ENCODE measurements around the gene POFUT2. TPM values are rescaled to one million over a fixed set of nuclear protein-coding genes. Genes with fewer than 3 reads are reported as not detected.

The POFUT2 gene
- total RNA-seq, 1 donor from 2014 or later: 31.9 TPM

DNA sequence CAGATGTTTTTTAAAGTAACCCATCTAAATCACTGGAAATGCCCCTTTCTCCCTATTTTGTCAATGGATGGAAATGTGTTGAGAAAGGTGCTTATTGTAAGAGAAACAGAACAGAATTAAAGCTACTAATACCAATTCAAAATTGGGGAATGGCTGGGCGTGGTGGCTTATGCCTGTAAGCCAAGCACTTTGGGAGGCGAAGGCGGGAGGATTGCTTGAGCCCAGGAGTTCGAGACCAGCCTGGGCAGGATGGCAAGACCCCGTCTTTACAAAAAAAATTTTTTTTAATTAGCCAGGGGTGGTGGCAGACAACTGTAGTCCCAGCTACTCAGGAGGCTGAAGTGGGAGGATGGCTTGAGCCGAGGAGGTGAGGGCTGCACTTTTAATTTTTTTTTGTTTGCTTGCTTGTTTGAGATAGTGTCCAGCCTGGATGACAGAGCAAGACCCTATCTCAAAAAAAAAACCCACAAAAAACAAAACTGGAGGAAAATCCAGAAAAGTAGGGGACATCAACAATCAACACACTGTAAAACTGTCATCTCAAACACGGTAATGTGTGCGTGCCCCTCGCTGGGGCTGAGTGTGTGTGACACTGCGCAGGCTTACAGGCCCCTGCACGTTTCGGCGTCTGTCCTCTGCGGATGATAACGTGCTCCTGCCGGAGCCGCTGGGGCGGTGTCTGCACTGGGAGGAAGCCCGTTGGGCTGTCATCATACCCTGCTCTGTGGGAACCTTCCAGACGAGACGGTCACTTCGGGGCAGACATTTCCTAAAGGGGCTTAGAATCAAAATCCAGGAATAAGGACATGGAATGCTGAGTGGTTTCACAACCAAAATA is 11.6 kb upstream of the POFUT2 start:
- Mint-ChIP-seq H3K27me3 (ENCODE audit: unreplicated experiment) (peaks cover 3% of the 10 kb centered on the region), H3K9me3 (ENCODE audit: unreplicated experiment) (peaks cover 4% of the 10 kb centered on the region), H3K27ac (ENCODE audit: unreplicated experiment) (no peak overlapping the region), H3K4me1 (ENCODE audit: low read depth, unreplicated experiment) (peaks cover 17% of the 10 kb centered on the region), H3K36me3 (ENCODE audit: unreplicated experiment) (no peaks in the 10 kb centered on the region), H3K4me3 (ENCODE audit: unreplicated experiment) (no peak overlapping the region)
- TF ChIP-seq, protein P1, sequence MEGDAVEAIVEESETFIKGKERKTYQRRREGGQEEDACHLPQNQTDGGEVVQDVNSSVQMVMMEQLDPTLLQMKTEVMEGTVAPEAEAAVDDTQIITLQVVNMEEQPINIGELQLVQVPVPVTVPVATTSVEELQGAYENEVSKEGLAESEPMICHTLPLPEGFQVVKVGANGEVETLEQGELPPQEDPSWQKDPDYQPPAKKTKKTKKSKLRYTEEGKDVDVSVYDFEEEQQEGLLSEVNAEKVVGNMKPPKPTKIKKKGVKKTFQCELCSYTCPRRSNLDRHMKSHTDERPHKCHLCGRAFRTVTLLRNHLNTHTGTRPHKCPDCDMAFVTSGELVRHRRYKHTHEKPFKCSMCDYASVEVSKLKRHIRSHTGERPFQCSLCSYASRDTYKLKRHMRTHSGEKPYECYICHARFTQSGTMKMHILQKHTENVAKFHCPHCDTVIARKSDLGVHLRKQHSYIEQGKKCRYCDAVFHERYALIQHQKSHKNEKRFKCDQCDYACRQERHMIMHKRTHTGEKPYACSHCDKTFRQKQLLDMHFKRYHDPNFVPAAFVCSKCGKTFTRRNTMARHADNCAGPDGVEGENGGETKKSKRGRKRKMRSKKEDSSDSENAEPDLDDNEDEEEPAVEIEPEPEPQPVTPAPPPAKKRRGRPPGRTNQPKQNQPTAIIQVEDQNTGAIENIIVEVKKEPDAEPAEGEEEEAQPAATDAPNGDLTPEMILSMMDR (IDR thresholded peaks at IDR 0.05; ENCODE audit: partially characterized antibody, unreplicated experiment): no peak
- no peak for DNase-seq

- peaks cover 3% of the 10 kb centered on the region for H3K9me3 Mint-ChIP-seq (ENCODE audit: unreplicated experiment)
- peaks cover 3% of the 10 kb centered on the region for H3K27me3 Mint-ChIP-seq (ENCODE audit: unreplicated experiment)
- H3K4me1 Mint-ChIP-seq (ENCODE audit: low read depth, unreplicated experiment): peaks cover 18% of the 10 kb centered on the region
- H3K27ac Mint-ChIP-seq (ENCODE audit: unreplicated experiment): no peak overlapping the region
- TF ChIP-seq, protein P1 (IDR thresholded peaks at IDR 0.05; ENCODE audit: partially characterized antibody, unreplicated experiment): no peak
- DNase-seq: no peak
- H3K4me3 Mint-ChIP-seq (ENCODE audit: unreplicated experiment): no peak overlapping the region
- H3K36me3 Mint-ChIP-seq (ENCODE audit: unreplicated experiment): no peaks in the 10 kb centered on the region
Observed at GRCh38 chr21:45297869-45298268, 10.2 kb upstream of the POFUT2 start.

DNA sequence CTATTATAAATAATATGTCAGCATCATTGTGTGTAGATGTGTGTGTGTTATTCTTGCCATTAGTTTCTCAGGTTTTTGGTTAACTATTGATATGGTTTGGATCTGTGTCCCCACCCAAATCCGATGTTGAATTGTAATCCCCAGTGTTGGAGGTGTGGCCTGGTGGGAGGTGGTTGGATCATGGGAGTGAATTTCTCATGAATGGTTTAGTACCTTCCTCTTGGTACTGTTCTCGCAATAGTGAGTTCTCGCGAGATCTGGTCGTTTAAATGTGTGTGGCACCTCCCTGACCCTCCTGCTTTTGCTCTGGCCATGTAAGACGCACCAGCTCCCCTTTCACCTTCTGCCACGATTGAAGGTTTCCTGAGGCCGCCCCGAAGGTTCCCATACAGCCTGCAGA is 9.6 kb upstream of the POFUT2 start:
- H3K27ac Mint-ChIP-seq (ENCODE audit: unreplicated experiment): no peak overlapping the region
- peaks cover 3% of the 10 kb centered on the region for H3K27me3 Mint-ChIP-seq (ENCODE audit: unreplicated experiment)
- TF ChIP-seq, protein P1 (IDR thresholded peaks at IDR 0.05; ENCODE audit: partially characterized antibody, unreplicated experiment): no peak
- H3K9me3 Mint-ChIP-seq (ENCODE audit: unreplicated experiment): peaks cover 3% of the 10 kb centered on the region
- H3K4me1 Mint-ChIP-seq (ENCODE audit: low read depth, unreplicated experiment): peaks cover 20% of the 10 kb centered on the region
- no peak overlapping the region for H3K4me3 Mint-ChIP-seq (ENCODE audit: unreplicated experiment)
- no peak for DNase-seq
- no peaks in the 10 kb centered on the region for H3K36me3 Mint-ChIP-seq (ENCODE audit: unreplicated experiment)

DNA sequence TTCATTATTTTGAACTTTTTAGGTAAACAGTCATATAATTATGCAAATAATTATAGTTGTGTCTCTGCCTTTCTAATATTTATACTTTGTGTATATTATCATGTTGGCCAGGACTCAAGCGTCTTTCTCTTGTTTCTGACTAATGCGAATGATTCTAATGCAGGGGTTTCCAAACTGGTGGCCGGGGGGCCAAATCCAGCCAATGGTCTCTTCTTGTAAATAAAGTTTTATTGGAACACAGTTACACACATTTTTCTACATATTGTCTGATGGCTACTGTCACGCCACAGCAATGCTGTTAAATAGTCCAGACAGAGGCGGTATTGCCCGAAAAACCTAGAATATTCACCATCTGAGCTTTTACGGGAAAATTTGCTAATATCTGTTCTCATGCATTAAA is 8.9 kb upstream of the POFUT2 start:
- peaks cover 20% of the 10 kb centered on the region for H3K4me1 Mint-ChIP-seq (ENCODE audit: low read depth, unreplicated experiment)
- H3K9me3 Mint-ChIP-seq (ENCODE audit: unreplicated experiment): peaks cover 3% of the 10 kb centered on the region
- no peak overlapping the region for H3K4me3 Mint-ChIP-seq (ENCODE audit: unreplicated experiment)
- no peaks in the 10 kb centered on the region for H3K36me3 Mint-ChIP-seq (ENCODE audit: unreplicated experiment)
- TF ChIP-seq, protein P1 (IDR thresholded peaks at IDR 0.05; ENCODE audit: partially characterized antibody, unreplicated experiment): no peak
- peaks cover 3% of the 10 kb centered on the region for H3K27me3 Mint-ChIP-seq (ENCODE audit: unreplicated experiment)
- H3K27ac Mint-ChIP-seq (ENCODE audit: unreplicated experiment): no peak overlapping the region
- DNase-seq: no peak

Data from glutamatergic neuron (in vitro differentiated cells).